Activated CD4-positive, alpha-beta T cell treated with anti-CD3 and anti-CD28 coated beads, Interleukin-2, amount 10 ng/mL, durations not matched to agents 24 days and 14 days (primary cell): ENCODE results near the gene HIPK2. TPM values are rescaled to one million over a fixed set of nuclear protein-coding genes. Genes with fewer than 3 reads are reported as not detected.

Experiments used
- DNase-seq: peaks from one replicate; pipeline ENCODE4 v3.0.0; 2022
- H3K27ac Mint-ChIP-seq: one replicate; pipeline ENCODE4 v1.8.0; 2022; ENCODE audit warnings: mild to moderate bottlenecking, mixed read lengths
- H3K27me3 Mint-ChIP-seq: one replicate; pipeline ENCODE4 v1.8.0; 2022; ENCODE audit warnings: mixed read lengths
- H3K36me3 Mint-ChIP-seq: one replicate; pipeline ENCODE4 v1.8.0; 2022; ENCODE audit warnings: low read depth, mild to moderate bottlenecking, mixed read lengths
- H3K4me1 Mint-ChIP-seq: one replicate; pipeline ENCODE4 v1.8.0; 2021; ENCODE audit warnings: mixed read lengths
- H3K4me3 Mint-ChIP-seq: one replicate; pipeline ENCODE4 v1.8.0; 2022; ENCODE audit warnings: mild to moderate bottlenecking, moderate library complexity, mixed read lengths
- H3K9me3 Mint-ChIP-seq: one replicate; pipeline ENCODE4 v1.8.0; 2021; ENCODE audit warnings: mixed read lengths
- intact Hi-C: fragments of 100-400 bp; cut with micrococcal nuclease; formaldehyde crosslinking; loops from one replicate; pipeline ENCODE4 v1.15.1; 2023
- total RNA-seq: library from RNA; stranded (reverse); gene quantifications from 2 replicates; pipeline ENCODE4 v1.2.3, GENCODE V29; 2022

HIPK2 gene
- total RNA-seq, 1 donor from 2014 or later = 26.1 TPM

- peaks cover 14% of the 10 kb centered on the region for H3K27me3 Mint-ChIP-seq
- H3K4me3 Mint-ChIP-seq = no peak overlapping the region
- H3K36me3 Mint-ChIP-seq = no peaks in the 10 kb centered on the region
- H3K27ac Mint-ChIP-seq = no peak overlapping the region
- intact Hi-C loops = no loop called here
- no peaks in the 10 kb centered on the region for H3K4me1 Mint-ChIP-seq
- no peaks in the 10 kb centered on the region for H3K9me3 Mint-ChIP-seq
- DNase-seq = no peak
These were observed 237.6 kb downstream of the HIPK2 start for GRCh38 chr7:139540203-139540602.

- intact Hi-C loops = no loop called here
- DNase-seq = no peak
- H3K27ac Mint-ChIP-seq = no peak overlapping the region
- no peaks in the 10 kb centered on the region for H3K36me3 Mint-ChIP-seq
- peaks cover 21% of the 10 kb centered on the region for H3K27me3 Mint-ChIP-seq
- H3K9me3 Mint-ChIP-seq = no peaks in the 10 kb centered on the region
- no peak overlapping the region for H3K4me3 Mint-ChIP-seq
- H3K4me1 Mint-ChIP-seq = no peaks in the 10 kb centered on the region
These were observed 238.7 kb downstream of the HIPK2 start for GRCh38 chr7:139538881-139539635.

GRCh38 chr7:139536152-139536551, 241.6 kb downstream of the HIPK2 start:
- Mint-ChIP-seq H3K27ac (no peak overlapping the region), H3K27me3 (peaks cover 31% of the 10 kb centered on the region), H3K4me3 (no peak overlapping the region), H3K4me1 (no peaks in the 10 kb centered on the region), H3K36me3 (no peaks in the 10 kb centered on the region), H3K9me3 (no peaks in the 10 kb centered on the region)
- no peak for DNase-seq
- intact Hi-C loops = no loop called here

DNA sequence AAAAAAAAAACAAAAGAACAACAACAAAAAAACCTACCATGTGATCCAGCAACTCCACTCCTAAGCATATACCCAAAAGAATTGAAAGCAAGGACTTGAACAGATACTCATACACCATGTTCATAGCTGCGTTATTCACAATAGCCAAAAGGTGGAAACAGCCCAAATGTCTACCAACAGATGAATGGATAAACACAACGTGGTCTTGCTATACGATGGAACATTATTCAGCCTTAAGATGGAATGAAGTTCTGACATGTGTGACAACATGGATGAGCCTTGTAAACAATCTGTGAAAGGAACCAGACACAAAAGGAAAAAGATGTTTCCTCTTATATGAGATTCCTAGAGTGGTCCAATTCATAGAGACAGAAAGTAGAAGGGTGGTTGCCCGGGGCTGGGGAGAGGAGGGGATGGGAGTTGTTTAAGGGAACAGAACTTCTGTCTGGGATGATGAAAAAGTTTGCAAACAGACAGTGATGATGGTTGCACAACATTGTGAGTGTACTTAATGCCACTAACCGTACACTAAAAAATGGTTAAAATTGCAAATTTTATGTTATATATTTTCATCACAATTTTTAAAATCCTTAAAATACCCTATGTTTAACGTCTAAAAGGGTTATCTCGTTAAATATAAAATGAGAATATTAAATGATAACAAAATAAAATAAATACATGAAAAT, 242.7 kb downstream of the HIPK2 start:
- intact Hi-C loops = no loop called here
- H3K9me3 Mint-ChIP-seq = no peaks in the 10 kb centered on the region

DNA sequence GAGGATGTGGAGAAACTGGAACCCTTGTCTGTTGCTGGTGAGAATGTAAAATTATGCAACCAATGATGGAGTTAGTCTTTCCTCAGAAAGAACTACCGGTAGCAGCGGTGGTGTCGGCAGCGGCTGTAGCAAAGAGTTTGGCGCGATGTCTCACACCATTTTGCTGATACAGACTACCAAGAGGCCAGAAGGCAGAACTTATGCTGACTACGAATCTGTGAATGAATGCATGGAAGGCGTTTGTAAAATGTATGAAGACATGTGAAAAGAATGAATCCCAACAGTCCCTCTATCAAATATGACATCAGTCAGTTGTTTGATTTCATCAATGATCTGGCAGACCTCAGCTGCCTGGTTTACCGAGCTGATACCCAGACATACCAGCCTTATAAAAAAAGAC, 243.7 kb downstream of the HIPK2 start:
- DNase-seq = no peak
- Mint-ChIP-seq H3K9me3 (peaks cover 2% of the 10 kb centered on the region), H3K27ac (no peak overlapping the region), H3K27me3 (peaks cover 38% of the 10 kb centered on the region), H3K4me3 (no peak overlapping the region), H3K4me1 (no peaks in the 10 kb centered on the region), H3K36me3 (no peaks in the 10 kb centered on the region)
- intact Hi-C loops = no loop called here

More for the DNA sequence above, 242.7 kb downstream of the HIPK2 start:
- H3K4me1 Mint-ChIP-seq = no peaks in the 10 kb centered on the region
- no peak overlapping the region for H3K4me3 Mint-ChIP-seq
- H3K36me3 Mint-ChIP-seq = no peaks in the 10 kb centered on the region
- H3K27ac Mint-ChIP-seq = no peak overlapping the region
- DNase-seq = no peak
- H3K27me3 Mint-ChIP-seq = peaks cover 34% of the 10 kb centered on the region

- H3K36me3 Mint-ChIP-seq = no peaks in the 10 kb centered on the region
- intact Hi-C loops = no loop called here
These were observed 245.1 kb downstream of the HIPK2 start for GRCh38 chr7:139532636-139533155.

DNA sequence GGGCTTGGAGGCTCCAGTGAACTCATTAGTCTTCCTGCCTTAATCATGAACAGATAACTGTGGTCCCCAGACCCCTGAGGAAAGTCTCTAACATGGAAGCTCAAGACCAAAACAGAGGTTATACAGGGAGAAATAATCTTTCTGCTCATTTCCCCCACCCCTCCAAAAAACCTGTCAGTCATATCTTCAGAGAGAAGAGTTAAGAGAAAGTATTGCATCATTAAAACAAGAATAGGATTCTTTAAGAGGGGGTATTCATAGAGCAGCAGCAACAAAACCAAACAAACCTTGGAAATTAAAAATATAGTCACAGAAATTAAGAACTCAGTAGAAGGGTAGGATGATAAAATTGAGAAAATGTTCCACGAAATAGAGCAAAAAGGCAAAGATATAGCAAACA, 246.7 kb downstream of the HIPK2 start:
- H3K36me3 Mint-ChIP-seq = no peaks in the 10 kb centered on the region
- H3K27me3 Mint-ChIP-seq = peaks cover 38% of the 10 kb centered on the region
- intact Hi-C loops = no loop called here
- peaks cover 4% of the 10 kb centered on the region for H3K4me1 Mint-ChIP-seq
- DNase-seq = no peak
- no peak overlapping the region for H3K27ac Mint-ChIP-seq
- H3K4me3 Mint-ChIP-seq = no peak overlapping the region
- peaks cover 14% of the 10 kb centered on the region for H3K9me3 Mint-ChIP-seq

More at GRCh38 chr7:139532636-139533155, 245.1 kb downstream of the HIPK2 start:
- Mint-ChIP-seq H3K27me3 (peaks cover 46% of the 10 kb centered on the region), H3K4me3 (no peak overlapping the region), H3K4me1 (no peaks in the 10 kb centered on the region), H3K27ac (no peak overlapping the region), H3K9me3 (peaks cover 11% of the 10 kb centered on the region)
- no peak for DNase-seq

GRCh38 chr7:139526578-139527544, 250.9 kb downstream of the HIPK2 start:
- no peak for DNase-seq
- Mint-ChIP-seq H3K27ac (no peak overlapping the region), H3K4me3 (no peak overlapping the region)

DNA sequence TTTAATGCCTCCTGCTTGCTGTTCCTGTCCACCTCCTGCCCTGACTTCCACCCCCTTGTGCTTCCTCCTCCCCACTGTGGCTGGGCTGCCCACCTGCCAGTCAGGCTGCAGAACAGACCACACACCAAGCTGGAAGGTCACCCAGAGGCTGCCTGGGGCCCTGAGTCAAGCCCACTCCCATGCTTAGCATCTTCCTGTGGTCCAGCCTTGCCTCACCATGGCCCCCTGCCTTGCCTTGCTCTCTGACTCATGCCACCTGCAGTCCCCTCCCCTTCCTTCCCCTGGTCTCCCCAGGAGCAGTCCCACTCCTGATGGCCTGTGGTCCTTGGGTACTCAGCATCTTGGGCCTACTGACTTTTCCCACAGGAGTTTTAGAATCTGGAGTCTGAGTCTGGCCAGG, 252.0 kb downstream of the HIPK2 start:
- Mint-ChIP-seq H3K4me3 (no peak overlapping the region), H3K9me3 (peaks cover 14% of the 10 kb centered on the region), H3K27me3 (peaks cover 54% of the 10 kb centered on the region), H3K4me1 (peaks cover 4% of the 10 kb centered on the region), H3K36me3 (no peaks in the 10 kb centered on the region), H3K27ac (no peak overlapping the region)
- intact Hi-C loops = no loop called here
- no peak for DNase-seq

More at GRCh38 chr7:139526578-139527544, 250.9 kb downstream of the HIPK2 start:
- Mint-ChIP-seq H3K36me3 (no peaks in the 10 kb centered on the region), H3K27me3 (peaks cover 49% of the 10 kb centered on the region), H3K9me3 (peaks cover 14% of the 10 kb centered on the region), H3K4me1 (peaks cover 4% of the 10 kb centered on the region)
- intact Hi-C loops = no loop called here

DNA sequence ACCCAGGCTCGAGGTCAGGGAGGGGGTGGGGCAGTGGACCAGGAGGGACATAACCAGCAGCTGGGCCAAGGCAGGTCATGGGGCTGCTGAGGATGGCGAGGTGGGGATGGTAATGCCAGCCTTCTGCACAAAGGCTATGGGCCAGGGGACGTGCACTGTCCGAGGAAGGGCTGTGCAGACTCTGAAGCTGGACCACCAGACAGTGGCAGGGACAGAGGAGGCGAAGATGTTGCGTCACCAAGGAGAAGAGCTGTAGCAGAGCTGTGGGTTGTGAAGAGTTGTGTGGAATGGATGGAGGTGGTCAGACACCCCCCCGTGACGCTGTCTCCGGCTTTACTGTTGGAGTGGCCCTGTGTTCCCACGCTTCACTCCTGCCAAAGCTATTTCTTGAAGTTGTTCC, 252.6 kb downstream of the HIPK2 start:
- Mint-ChIP-seq H3K27me3 (peaks cover 54% of the 10 kb centered on the region), H3K4me1 (peaks cover 4% of the 10 kb centered on the region)

GRCh38 chr7:139523968-139524815, 253.6 kb downstream of the HIPK2 start:
- Mint-ChIP-seq H3K4me3 (no peak overlapping the region), H3K27ac (no peak overlapping the region), H3K9me3 (peaks cover 13% of the 10 kb centered on the region), H3K27me3 (peaks cover 50% of the 10 kb centered on the region), H3K36me3 (no peaks in the 10 kb centered on the region), H3K4me1 (peaks cover 4% of the 10 kb centered on the region)
- DNase-seq = no peak
- intact Hi-C loops = no loop called here

More for the DNA sequence above, 252.6 kb downstream of the HIPK2 start:
- no peak for DNase-seq
- H3K36me3 Mint-ChIP-seq = no peaks in the 10 kb centered on the region
- intact Hi-C loops = no loop called here
- no peak overlapping the region for H3K27ac Mint-ChIP-seq
- H3K4me3 Mint-ChIP-seq = no peak overlapping the region
- H3K9me3 Mint-ChIP-seq = peaks cover 14% of the 10 kb centered on the region

GRCh38 chr7:139523199-139523941, 254.4 kb downstream of the HIPK2 start, which contains the start of gene CLEC2L:
CLEC2L (plus strand) TSS chr7:139523685; CDS start chr7:139523928, 243 bp downstream.
- peaks cover 4% of the 10 kb centered on the region for H3K4me1 Mint-ChIP-seq
- H3K36me3 Mint-ChIP-seq = no peaks in the 10 kb centered on the region
- DNase-seq = no peak
- H3K9me3 Mint-ChIP-seq = peaks cover 4% of the 10 kb centered on the region
- H3K27ac Mint-ChIP-seq = no peak within 1 kb of the TSS
- H3K27me3 Mint-ChIP-seq = peaks cover 44% of the 10 kb centered on the region
- H3K4me3 Mint-ChIP-seq = no peak within 1 kb of the TSS
- intact Hi-C loops = no loop called here
